ENCODE results near the gene GRM4. TPM values are rescaled to one million over a fixed set of nuclear protein-coding genes. Genes with fewer than 3 reads are reported as not detected.
A peak's percentile ranks its signal among the peaks of the same experiment; 100 is the strongest.

The GRM4 gene
- total RNA-seq, 1 donor from 2014 or later, result not detected

GRCh38 chr6:34102099-34102656 is 43.7 kb downstream of the GRM4 start:
- FAIRE-seq (no peak), DNase-seq (ENCODE audit: low read depth) (no peak)
- H3K4me3 ChIP-seq (ENCODE audit: low read depth, low read length), result no peak overlapping the region
- H3K27me3 ChIP-seq (ENCODE audit: control insufficient read depth, insufficient read depth, low read length), result peaks cover 3% of the 10 kb centered on the region
- no peaks in the 10 kb centered on the region for H3K36me3 ChIP-seq (ENCODE audit: control insufficient read depth, insufficient read depth, low read length)
- no peak for TF ChIP-seq CTCF (IDR thresholded peaks at IDR 0.05; ENCODE audit: insufficient read depth, low read length, severe bottlenecking)

GRCh38 chr6:34100788-34101187 is 45.1 kb downstream of the GRM4 start:
- peaks cover 5% of the 10 kb centered on the region for H3K27me3 ChIP-seq (ENCODE audit: control insufficient read depth, insufficient read depth, low read length)
- DNase-seq (ENCODE audit: low read depth), result no peak
- FAIRE-seq, result no peak

GRCh38 chr6:34099878-34100277 is 46.0 kb downstream of the GRM4 start:
- Histone ChIP-seq H3K27me3 (ENCODE audit: control insufficient read depth, insufficient read depth, low read length) (peaks cover 3% of the 10 kb centered on the region), H3K4me3 (ENCODE audit: low read depth, low read length) (no peak overlapping the region), H3K36me3 (ENCODE audit: control insufficient read depth, insufficient read depth, low read length) (no peaks in the 10 kb centered on the region)
- no peak for TF ChIP-seq CTCF (IDR thresholded peaks at IDR 0.05; ENCODE audit: insufficient read depth, low read length, severe bottlenecking)
- FAIRE-seq (no peak), DNase-seq (ENCODE audit: low read depth) (no peak)

More at GRCh38 chr6:34100788-34101187, 45.1 kb downstream of the GRM4 start:
- TF ChIP-seq CTCF (IDR thresholded peaks at IDR 0.05; ENCODE audit: insufficient read depth, low read length, severe bottlenecking), result no peak
- H3K36me3 ChIP-seq (ENCODE audit: control insufficient read depth, insufficient read depth, low read length), result no peaks in the 10 kb centered on the region
- no peak overlapping the region for H3K4me3 ChIP-seq (ENCODE audit: low read depth, low read length)

GRCh38 chr6:34098045-34098936 is 47.6 kb downstream of the GRM4 start:
- DNase-seq (ENCODE audit: low read depth) (no peak), FAIRE-seq (no peak)
- H3K36me3 ChIP-seq (ENCODE audit: control insufficient read depth, insufficient read depth, low read length), result no peaks in the 10 kb centered on the region
- peaks cover 6% of the 10 kb centered on the region for H3K27me3 ChIP-seq (ENCODE audit: control insufficient read depth, insufficient read depth, low read length)
- H3K4me3 ChIP-seq (ENCODE audit: low read depth, low read length), result no peak overlapping the region
- no peak for TF ChIP-seq CTCF (IDR thresholded peaks at IDR 0.05; ENCODE audit: insufficient read depth, low read length, severe bottlenecking)

GRCh38 chr6:34096814-34097213 is 49.1 kb downstream of the GRM4 start:
- FAIRE-seq, result peak; percentile 93
- no peak for TF ChIP-seq CTCF (IDR thresholded peaks at IDR 0.05; ENCODE audit: insufficient read depth, low read length, severe bottlenecking)
- DNase-seq (ENCODE audit: low read depth), result no peak
- H3K4me3 ChIP-seq (ENCODE audit: low read depth, low read length), result no peak overlapping the region
- H3K27me3 ChIP-seq (ENCODE audit: control insufficient read depth, insufficient read depth, low read length), result peaks cover 4% of the 10 kb centered on the region
- no peaks in the 10 kb centered on the region for H3K36me3 ChIP-seq (ENCODE audit: control insufficient read depth, insufficient read depth, low read length)
